GM18868 (cell line): ENCODE data around the gene EAF2.

Source experiments
- ATAC-seq: cut with Tn5 transposase; IDR thresholded peaks from one replicate; pipeline ENCODE4 v1.9.1; 2021; ENCODE audit warnings: mild to moderate bottlenecking, moderate library complexity; ENCODE audit not compliant: unreplicated experiment

EAF2 gene

GRCh38 chr3:121834671-121835464, at the start of gene EAF2, which contains the start of gene IQCB1:
Gene EAF2 (plus strand): TSS chr3:121835209. CDS start chr3:121835286, 77 bp downstream.
Gene IQCB1 (minus strand): TSS chr3:121835060. CDS start chr3:121828960, 6,100 bp downstream.
- peak; percentile 98 for ATAC-seq

GRCh38 chr3:121786485-121786884, 48.5 kb upstream of the EAF2 start:
- no peak for ATAC-seq

GRCh38 chr3:121793078-121793477, 41.9 kb upstream of the EAF2 start:
- ATAC-seq, result peak; percentile 60

- no peak for ATAC-seq
Observed at GRCh38 chr3:121794264-121794983, 40.6 kb upstream of the EAF2 start.

GRCh38 chr3:121796970-121797369, 38.0 kb upstream of the EAF2 start:
- no peak for ATAC-seq

GRCh38 chr3:121800906-121801305, 34.1 kb upstream of the EAF2 start:
- ATAC-seq, result no peak

- no peak for ATAC-seq
Observed at GRCh38 chr3:121803771-121804320, 31.2 kb upstream of the EAF2 start.

- ATAC-seq, result peak; percentile 99
Observed at GRCh38 chr3:121809249-121809648, 25.8 kb upstream of the EAF2 start.

GRCh38 chr3:121817753-121818152, 17.3 kb upstream of the EAF2 start:
- ATAC-seq, result no peak

GRCh38 chr3:121818578-121818977, 16.4 kb upstream of the EAF2 start:
- ATAC-seq, result no peak

GRCh38 chr3:121819236-121819635, 15.8 kb upstream of the EAF2 start:
- ATAC-seq, result no peak

GRCh38 chr3:121821421-121822199, 13.4 kb upstream of the EAF2 start:
- no peak for ATAC-seq

- no peak for ATAC-seq
Observed at GRCh38 chr3:121822973-121823372, 12.0 kb upstream of the EAF2 start.

GRCh38 chr3:121834157-121834670, 795 bp upstream of the EAF2 start:
- no peak for ATAC-seq

- peak; percentile 9 for ATAC-seq
Observed at GRCh38 chr3:121835465-121835801, 424 bp downstream of the EAF2 start.

GRCh38 chr3:121836064-121836463, 1.1 kb downstream of the EAF2 start:
- no peak for ATAC-seq

GRCh38 chr3:121836481-121836880, 1.5 kb downstream of the EAF2 start:
- no peak for ATAC-seq

- no peak for ATAC-seq
Observed at GRCh38 chr3:121839962-121840361, 5.0 kb downstream of the EAF2 start.

- no peak for ATAC-seq
Observed at GRCh38 chr3:121844892-121845291, 9.9 kb downstream of the EAF2 start.

- ATAC-seq, result no peak
Observed at GRCh38 chr3:121852256-121852655, 17.2 kb downstream of the EAF2 start.

- ATAC-seq, result no peak
Observed at GRCh38 chr3:121855555-121855954, 20.5 kb downstream of the EAF2 start.
